HepG2 (cell line): ENCODE results near the gene FGF7. TPM values are rescaled to one million over a fixed set of nuclear protein-coding genes. Genes with fewer than 3 reads are reported as not detected.

Experiments
- ATAC-seq: fragments of 200-7000 bp; cut with Tn5 transposase; 3 replicates; pipeline ENCODE4 v1.9.1; 2020; ENCODE audit warnings: mild to moderate bottlenecking, moderate library complexity
- BruUV-seq: library from RNA; stranded (reverse); fragments of 400-500 nt; replicated peaks from 2 replicates; lab custom pipeline; 2021; lab: Mats Ljungman, UMichigan
- CTCF ChIA-PET: fragments of 300-600 bp; formaldehyde crosslinking; extraction: SDS; loops from one replicate; lab custom pipeline; 2021; ENCODE audit warnings: low total read pairs, inconsistent platforms, low intra/inter-chr PET ratio; lab: Yijun Ruan, JAX
- POLR2A ChIA-PET: fragments of 350-600 bp; sonication (Branson Sonifier 250); formaldehyde crosslinking; loops from one replicate; lab custom pipeline; 2020; ENCODE audit warnings: antibody characterized with exemption, inconsistent platforms; lab: Yijun Ruan, JAX
- DNase-seq: peaks from one replicate; pipeline ENCODE4 v3.0.0-alpha.2; 2015; ENCODE audit warnings: low spot score
- FAIRE-seq: peaks from 3 replicates; lab custom pipeline; 2011; peaks lifted over from hg19 to GRCh38; lab: Jason Lieb, UNC
- H2AFZ ChIP-seq: one replicate; pipeline ENCODE4 v1.6.1; 2011; ENCODE audit warnings: low read length, inconsistent platforms
- H3K27ac ChIP-seq: fragments of 300-600 bp; 3 replicates; pipeline ENCODE4 v1.8.0; 2011; ENCODE audit warnings: mixed run types, mild to moderate bottlenecking, mixed read lengths, low read length, inconsistent platforms; ENCODE audit not compliant: insufficient read depth; ENCODE audit errors: extremely low read length
- H3K27me3 ChIP-seq, 2 experiments: fragments of 200-600 bp in 1 of 2; 2 replicates in 1 of 2; 3 replicates in 1 of 2; pipeline versions ENCODE4 v1.6.0 to v1.8.0; 2011; ENCODE audit warnings: low read length in 2 of 2, mild to moderate bottlenecking in 2 of 2, moderate library complexity in 2 of 2, inconsistent platforms in 1 of 2; ENCODE audit not compliant: insufficient read depth in 2 of 2, control insufficient read depth in 1 of 2
- H3K36me3 ChIP-seq, 2 experiments: fragments of 200-600 bp in 1 of 2; replicated peaks in 1 of 2; 2 replicates in 1 of 2; 3 replicates in 1 of 2; pipeline versions ENCODE4 v1.5.1 to v1.8.0; 2011; ENCODE audit warnings: low read length in 2 of 2, inconsistent platforms in 1 of 2; ENCODE audit not compliant: insufficient read depth in 2 of 2, control insufficient read depth in 1 of 2
- H3K4me1 ChIP-seq: 2 replicates; pipeline ENCODE4 v1.5.1; 2012; ENCODE audit warnings: low read length, inconsistent platforms; ENCODE audit not compliant: insufficient read depth
- H3K4me2 ChIP-seq: 2 replicates; pipeline ENCODE4 v1.6.0; 2011; ENCODE audit warnings: low read depth, low read length, inconsistent platforms
- H3K4me3 ChIP-seq, 3 experiments: fragments of 200-600 bp in 1 of 3; sonication (generic), shearing (Covaris generic) in 1 of 3; replicated peaks in 1 of 3; 2 replicates each; pipeline ENCODE4 v1.5.1; 2011 to 2016; ENCODE audit warnings: low read length in 3 of 3, inconsistent platforms in 2 of 3, low read depth in 2 of 3, mild to moderate bottlenecking in 2 of 3, control low read depth in 1 of 3, mixed read lengths in 1 of 3; ENCODE audit not compliant: insufficient read depth in 1 of 3
- H3K79me2 ChIP-seq: one replicate; pipeline ENCODE4 v1.6.1; 2011; ENCODE audit warnings: low read length, inconsistent platforms; ENCODE audit not compliant: insufficient read depth
- H3K9ac ChIP-seq: 2 replicates; pipeline ENCODE4 v1.6.0; 2011; ENCODE audit warnings: mild to moderate bottlenecking, low read depth, low read length, inconsistent platforms; ENCODE audit not compliant: insufficient read depth
- H3K9me3 ChIP-seq: 2 replicates; pipeline ENCODE4 v1.5.1; 2012; ENCODE audit warnings: mild to moderate bottlenecking, low read length
- H4K20me1 ChIP-seq: 2 replicates; pipeline ENCODE4 v1.6.0; 2011; ENCODE audit warnings: inconsistent platforms, mild to moderate bottlenecking, low read length, moderate library complexity; ENCODE audit not compliant: insufficient read depth
- ARID5B ChIP-seq: IDR thresholded peaks from 2 replicates; pipeline ENCODE4 v1.4.0; 2020; ENCODE audit warnings: mild to moderate bottlenecking, missing genetic modification reagents
- DMTF1 ChIP-seq: sonication (generic); formaldehyde crosslinking; IDR thresholded peaks from 2 replicates; pipeline ENCODE4 v1.4.0; 2020; ENCODE audit warnings: mild to moderate bottlenecking, missing genetic modification reagents
- FOXK2 ChIP-seq: fragments of 450-650 bp; IDR thresholded peaks from 2 replicates; pipeline ENCODE4 v1.6.1; 2016
- NCOA2 ChIP-seq: sonication (generic); formaldehyde crosslinking; IDR thresholded peaks from 2 replicates; pipeline ENCODE4 v1.8.0; 2022; ENCODE audit warnings: inconsistent platforms
- NFIC ChIP-seq: IDR thresholded peaks from 2 replicates; pipeline ENCODE4 v1.6.1; 2012; ENCODE audit warnings: mild to moderate bottlenecking, low read length, inconsistent platforms
- PHF8 ChIP-seq: sonication (generic); formaldehyde crosslinking; IDR thresholded peaks from 2 replicates; pipeline ENCODE4 v1.5.0; 2020; ENCODE audit warnings: missing genetic modification reagents
- POLR2A ChIP-seq, 2 experiments: IDR thresholded peaks; 2 replicates each; pipeline ENCODE4 v1.6.1; 2011; ENCODE audit warnings: low read depth in 2 of 2, low read length in 2 of 2, mild to moderate bottlenecking in 1 of 2, moderate library complexity in 1 of 2; ENCODE audit not compliant: insufficient read depth in 1 of 2
- RELA ChIP-seq: sonication (generic); formaldehyde crosslinking; IDR thresholded peaks from 2 replicates; pipeline ENCODE4 v1.4.0; 2020; ENCODE audit warnings: missing genetic modification reagents
- ZBTB43 ChIP-seq: sonication (generic); formaldehyde crosslinking; conservative IDR thresholded peaks from 2 replicates; pipeline ENCODE4 v1.4.0; 2020; ENCODE audit warnings: missing genetic modification reagents
- ZNF281 ChIP-seq: sonication (generic); formaldehyde crosslinking; IDR thresholded peaks from 2 replicates; pipeline ENCODE4 v1.4.0; 2020; ENCODE audit warnings: missing genetic modification reagents, borderline replicate concordance
- ZNF383 ChIP-seq: sonication (generic); formaldehyde crosslinking; IDR thresholded peaks from 2 replicates; pipeline ENCODE4 v1.4.0; 2020; ENCODE audit warnings: missing genetic modification reagents, mild to moderate bottlenecking, borderline replicate concordance
- ZNF790 ChIP-seq: sonication (generic); formaldehyde crosslinking; IDR thresholded peaks from 2 replicates; pipeline ENCODE4 v1.8.0; 2022; ENCODE audit warnings: missing genetic modification reagents, mild to moderate bottlenecking, borderline replicate concordance
- ZXDC ChIP-seq: sonication (generic); formaldehyde crosslinking; IDR thresholded peaks from 2 replicates; pipeline ENCODE4 v1.5.0; 2020; ENCODE audit warnings: mild to moderate bottlenecking, missing genetic modification reagents
- WGBS: methylation state at CpG from one replicate; pipeline ENCODE4 v1.1.6; 2017; ENCODE audit warnings: low lambda C conversion rate; 5-methylcytosine and 5-hydroxymethylcytosine counted together
- in situ Hi-C: cut with HindIII; loops from 2 replicates; pipeline ENCODE4 v1.10.0; 2017; ENCODE audit warnings: low pct_unique_long_range_greater_than_20kb; ENCODE audit not compliant: extremely low pct_ligation_motif_present
- intact Hi-C: fragments of 100-400 bp; cut with micrococcal nuclease; formaldehyde crosslinking; loops from one replicate; pipeline ENCODE4 v1.10.0; 2022; ENCODE audit not compliant: unreplicated experiment
- polyA plus RNA-seq, 8 experiments: library from polyadenylated mRNA; depleted of rRNA in 3 of 8; stranded (reverse) in 7 of 8; unstranded in 1 of 8; fragments of >200 nt; fragmentation: Illumina TruSeq in 4 of 8; extraction: Trizol in 4 of 8; gene quantifications; 2 replicates each; pipeline versions ENCODE4 v1.2.1 to v1.2.3, GENCODE V29; 2011 to 2016; ENCODE audit warnings: low read depth in 4 of 8, missing spikeins in 1 of 8, mixed read lengths in 1 of 8; ENCODE audit not compliant: insufficient read depth in 1 of 8
- total RNA-seq, 5 experiments: library from RNA; depleted of rRNA; stranded (reverse); fragments of >200 nt; fragmentation: Illumina TruSeq; extraction: Trizol; gene quantifications; 2 replicates each; pipeline ENCODE4 v1.2.3, GENCODE V29; 2016; ENCODE audit warnings: low read depth in 1 of 5

FGF7 gene
- total and polyA plus RNA-seq, 2 of the 13 experiments (the other 11 are each of a cell fraction or from before 2014, with no cell fraction given), result not detected

DNA sequence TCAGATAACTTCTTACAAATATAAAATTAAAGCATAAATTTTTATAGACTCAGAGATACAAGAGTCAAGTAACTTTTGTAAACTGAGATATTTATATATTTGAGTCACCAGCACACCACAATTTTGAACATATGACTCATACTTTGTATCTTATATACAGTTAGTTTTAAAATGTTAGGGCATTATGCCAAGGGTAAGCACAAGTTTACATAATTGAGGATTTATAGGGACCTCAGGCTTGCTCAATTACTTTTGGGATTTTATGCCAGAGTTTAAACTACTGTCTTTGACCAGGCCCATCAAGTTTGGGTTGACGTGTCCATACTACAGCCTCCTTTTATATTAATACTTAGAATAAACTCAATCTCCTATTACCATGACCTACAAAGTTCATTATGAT lies 7.4 kb upstream of the FGF7 start:
- ChIA-PET POLR2A (no interaction called here), CTCF (no interaction called here)
- Histone ChIP-seq H3K27ac (no peak overlapping the region), H3K4me3 (no peak overlapping the region), H3K79me2 (no peaks in the 10 kb centered on the region), H3K36me3 (no peaks in the 10 kb centered on the region), H3K9me3 (no peaks in the 10 kb centered on the region), H4K20me1 (no peaks in the 10 kb centered on the region), H3K4me2 (no peak overlapping the region), H3K9ac (no peak overlapping the region), H2AFZ (no peak overlapping the region), H3K27me3 (no peaks in the 10 kb centered on the region), H3K4me1 (no peaks in the 10 kb centered on the region)
- in situ Hi-C loops (no loop called here), intact Hi-C loops (no loop called here)
- WGBS, result 67% methylated on average over 1 of the region's 1 CpG
- ATAC-seq (no peak), DNase-seq (no peak), FAIRE-seq (no peak)
- BruUV-seq, result no TSS peak
- TF ChIP-seq RELA (CRISPR knock-in tag) (no peak), POLR2A (IDR thresholded peaks at IDR 0.05; ENCODE audit: insufficient read depth in 1 of 2, low read depth in 2 of 2, low read length in 2 of 2) (no peak), DMTF1 (CRISPR knock-in tag) (no peak), ZNF281 (CRISPR knock-in tag) (no peak), ZBTB43 (CRISPR knock-in tag) (no peak), ZXDC (CRISPR knock-in tag) (no peak), ARID5B (no peak), ZNF383 (no peak), FOXK2 (no peak), ZNF790 (no peak), NFIC (no peak), NCOA2 (no peak), PHF8 (CRISPR knock-in tag) (no peak)
